Spleen (tissue), 11 donors: ENCODE data around the gene PTER. TPM values are rescaled to one million over a fixed set of nuclear protein-coding genes. Genes with fewer than 3 reads are reported as not detected.
A peak's percentile ranks its signal among the peaks of the same experiment; 100 is the strongest.

Experiments
- DNase-seq: peaks from one replicate; pipeline ENCODE4 v3.0.0-alpha.2; 2020
- H3K27ac ChIP-seq, 8 donors: fragments of 200-600 bp; sonication (generic) in 7 of 8; 1 replicate in 4 of 8; 2 replicates in 4 of 8; pipeline versions ENCODE4 v1.5.0 to v1.8.0; 2016 to 2021; ENCODE audit warnings: inconsistent platforms in 4 of 8, mild to moderate bottlenecking in 4 of 8, moderate library complexity in 1 of 8
- H3K27me3 ChIP-seq, 7 donors: fragments of 200-600 bp; sonication (generic) in 6 of 7; replicated peaks in 1 of 7; 1 replicate in 4 of 7; 2 replicates in 3 of 7; pipeline versions ENCODE4 v1.5.0 to v1.8.0; 2016 to 2021; ENCODE audit warnings: inconsistent platforms in 3 of 7, mild to moderate bottlenecking in 1 of 7
- H3K36me3 ChIP-seq, 6 donors: fragments of 200-600 bp; sonication (generic) in 5 of 6; 1 replicate in 4 of 6; 2 replicates in 2 of 6; pipeline versions ENCODE4 v1.5.0 to v1.8.0; 2016 to 2021; ENCODE audit warnings: inconsistent platforms in 2 of 6
- H3K4me1 ChIP-seq, 6 donors: fragments of 200-600 bp; sonication (generic) in 5 of 6; 1 replicate in 3 of 6; 2 replicates in 3 of 6; pipeline versions ENCODE4 v1.5.0 to v1.8.0; 2016 to 2021; ENCODE audit warnings: inconsistent platforms in 3 of 6
- H3K4me3 ChIP-seq, 8 donors: fragments of 200-600 bp; sonication (generic) in 7 of 8; 1 replicate in 4 of 8; 2 replicates in 4 of 8; pipeline versions ENCODE4 v1.5.0 to v1.8.0; 2016 to 2021; ENCODE audit warnings: inconsistent platforms in 4 of 8, mild to moderate bottlenecking in 4 of 8, moderate library complexity in 2 of 8
- H3K9me3 ChIP-seq, 8 donors: fragments of 200-600 bp; sonication (generic) in 7 of 8; 1 replicate in 4 of 8; 2 replicates in 4 of 8; pipeline versions ENCODE4 v1.5.0 to v1.8.0; 2016 to 2021; ENCODE audit warnings: inconsistent platforms in 4 of 8
- POLR2A ChIP-seq, 3 donors: fragments of 450-650 bp; IDR thresholded peaks; one replicate each; pipeline ENCODE4 v1.5.1; 2017; ENCODE audit warnings: antibody characterized with exemption in 3 of 3, mild to moderate bottlenecking in 1 of 3
- POLR2AphosphoS5 ChIP-seq, 3 donors: sonication (generic); formaldehyde crosslinking; IDR thresholded peaks; one replicate each; pipeline ENCODE4 v1.5.1; 2017; ENCODE audit warnings: antibody characterized with exemption in 3 of 3
- WGBS, 5 donors: extraction: QIAGEN DNeasy Blood & Tissue Kit in 3 of 5; methylation state at CpG; one replicate each; pipeline versions ENCODE4 v1.1.5 to v1.1.7; 2013 to 2018; 5-methylcytosine and 5-hydroxymethylcytosine counted together
- intact Hi-C: fragments of 100-400 bp; cut with DNase I; formaldehyde crosslinking; loops from one replicate; pipeline ENCODE4 v1.15.0; 2023; ENCODE audit warnings: low total_unique reads
- polyA plus RNA-seq, 3 donors: library from polyadenylated mRNA; stranded (reverse); fragments of 200-250 nt; gene quantifications; one replicate each; pipeline ENCODE4 v1.2.1, GENCODE V29; 2013
- total RNA-seq, 7 donors: library from RNA; depleted of rRNA in 3 of 7; stranded (reverse); fragments of >200 nt in 3 of 7; fragmentation: NEBNext Ultra II Directional in 4 of 7; extraction: Animal tissue kit (Norgen Biotek cat#: 25700) in 4 of 7; gene quantifications; one replicate each; pipeline versions ENCODE4 v1.1.0 to v1.2.1, GENCODE V29; 2016 to 2021
- TF ChIP-seq, protein P1 (sequence below), 11 experiments: fragments of 200-600 bp in 7 of 11; fragments of 450-650 bp in 4 of 11; sonication (generic) in 4 of 11; IDR thresholded peaks in 8 of 11; conservative IDR thresholded peaks in 3 of 11; 1 replicate in 7 of 11; 2 replicates in 4 of 11; pipeline versions ENCODE4 v1.4.0 to v1.8.0; 2016 to 2021; ENCODE audit warnings: antibody characterized with exemption in 11 of 11, inconsistent platforms in 4 of 11, mild to moderate bottlenecking in 1 of 11
- donor health status: healthy with polysubstance abuse.
- donor health status: DM: no; HTN: no; CAD: no; lungs with moderate emphysema.
- donor health status: DM: no; HTN: no; CAD: no.
- donor health status: Bipolar disorder and iron deficiency.
- donor health status: healthy.
- donor health status: DM: no; HTN: no; CAD: no.
- donor health status: DM: yes; HTN: yes; CAD: no.

Gene PTER
- total and polyA plus RNA-seq, 10 donors: 5.2 to 29.3 (median 19.1) TPM

DNA sequence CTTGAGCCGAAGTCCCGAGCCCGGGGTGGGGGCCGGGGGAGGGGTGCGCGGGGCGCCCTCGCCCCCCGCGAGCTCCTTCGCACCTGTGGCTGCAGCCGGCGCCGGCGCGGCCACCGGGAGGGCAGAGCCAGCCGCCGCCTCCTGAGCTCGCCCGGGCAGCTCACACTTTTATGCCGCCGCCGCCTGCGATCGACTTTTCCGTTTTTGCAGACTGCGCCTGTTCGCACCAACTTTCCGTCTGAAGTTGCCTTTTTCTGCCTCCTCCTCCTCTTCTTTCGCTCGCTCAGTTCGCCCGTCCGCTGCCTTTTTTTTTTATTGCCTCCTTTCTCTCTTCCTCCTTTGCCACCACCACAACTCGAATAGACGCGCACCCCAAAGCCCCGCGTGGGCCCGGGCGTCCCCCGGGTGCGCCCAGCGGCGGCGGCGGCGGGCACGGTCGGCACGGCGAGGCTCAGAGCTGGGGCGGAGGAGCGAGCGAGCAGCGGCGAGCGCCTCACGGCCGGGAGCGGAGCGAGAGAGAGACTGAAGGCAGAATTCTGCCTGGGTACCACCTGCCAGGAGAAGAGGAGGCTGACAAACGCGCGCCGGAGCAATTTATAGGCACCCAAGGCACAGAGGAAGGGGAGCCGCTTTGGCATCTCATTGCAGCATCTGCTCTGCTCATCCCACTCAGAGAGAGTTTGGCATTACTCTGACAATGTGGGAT is 84.7 kb downstream of the PTER start, which contains the start of gene C1QL3:
C1QL3 (minus strand) TSS at position 569 of the 706 bp plus-strand sequence. CDS start 814 bp downstream, outside the sequence.
- Histone ChIP-seq H3K9me3 (no peaks in the 10 kb centered on the region), H3K36me3 (no peaks in the 10 kb centered on the region), H3K4me3 (peak within 1 kb of the TSS; percentile 28 to 71 (median 44)), H3K27ac (no peak within 1 kb of the TSS), H3K27me3 (peaks cover 0 to 50% (median 27%) of the 10 kb centered on the region in 7 donors), H3K4me1 (peaks cover 10 to 30% (median 28%) of the 10 kb centered on the region in 6 donors)
- no peak for DNase-seq
- intact Hi-C loops: no loop called here
- TF ChIP-seq POLR2AphosphoS5 (IDR thresholded peaks at IDR 0.05): no peak
- no peak for TF ChIP-seq POLR2A (IDR thresholded peaks at IDR 0.05)
- TF ChIP-seq, protein P1, sequence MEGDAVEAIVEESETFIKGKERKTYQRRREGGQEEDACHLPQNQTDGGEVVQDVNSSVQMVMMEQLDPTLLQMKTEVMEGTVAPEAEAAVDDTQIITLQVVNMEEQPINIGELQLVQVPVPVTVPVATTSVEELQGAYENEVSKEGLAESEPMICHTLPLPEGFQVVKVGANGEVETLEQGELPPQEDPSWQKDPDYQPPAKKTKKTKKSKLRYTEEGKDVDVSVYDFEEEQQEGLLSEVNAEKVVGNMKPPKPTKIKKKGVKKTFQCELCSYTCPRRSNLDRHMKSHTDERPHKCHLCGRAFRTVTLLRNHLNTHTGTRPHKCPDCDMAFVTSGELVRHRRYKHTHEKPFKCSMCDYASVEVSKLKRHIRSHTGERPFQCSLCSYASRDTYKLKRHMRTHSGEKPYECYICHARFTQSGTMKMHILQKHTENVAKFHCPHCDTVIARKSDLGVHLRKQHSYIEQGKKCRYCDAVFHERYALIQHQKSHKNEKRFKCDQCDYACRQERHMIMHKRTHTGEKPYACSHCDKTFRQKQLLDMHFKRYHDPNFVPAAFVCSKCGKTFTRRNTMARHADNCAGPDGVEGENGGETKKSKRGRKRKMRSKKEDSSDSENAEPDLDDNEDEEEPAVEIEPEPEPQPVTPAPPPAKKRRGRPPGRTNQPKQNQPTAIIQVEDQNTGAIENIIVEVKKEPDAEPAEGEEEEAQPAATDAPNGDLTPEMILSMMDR (IDR thresholded peaks at IDR 0.05 in 8 of 11, conservative IDR thresholded peaks at IDR 0.05 in 3 of 11): no peak
- WGBS, 5 donors: 1 to 2% (median 1%) methylated on average over 51 to 68 of the region's 68 CpGs

GRCh38 chr10:16527452-16527851 is 90.6 kb downstream of the PTER start:
- intact Hi-C loops: no loop called here
- WGBS, 5 donors: 76 to 89% (median 87%) methylated on average over 4 of the region's 4 CpGs
- H3K4me3 ChIP-seq: no peak overlapping the region
- no peak overlapping the region for H3K27ac ChIP-seq
- H3K36me3 ChIP-seq: no peaks in the 10 kb centered on the region
- no peaks in the 10 kb centered on the region for H3K4me1 ChIP-seq
- no peaks in the 10 kb centered on the region for H3K9me3 ChIP-seq
- TF ChIP-seq, protein P1 (IDR thresholded peaks at IDR 0.05 in 8 of 11, conservative IDR thresholded peaks at IDR 0.05 in 3 of 11): no peak
- TF ChIP-seq POLR2AphosphoS5 (IDR thresholded peaks at IDR 0.05) (no peak), POLR2A (IDR thresholded peaks at IDR 0.05) (no peak)
- DNase-seq: no peak
- peaks cover 0 to 10% (median 0%) of the 10 kb centered on the region in 7 donors for H3K27me3 ChIP-seq

DNA sequence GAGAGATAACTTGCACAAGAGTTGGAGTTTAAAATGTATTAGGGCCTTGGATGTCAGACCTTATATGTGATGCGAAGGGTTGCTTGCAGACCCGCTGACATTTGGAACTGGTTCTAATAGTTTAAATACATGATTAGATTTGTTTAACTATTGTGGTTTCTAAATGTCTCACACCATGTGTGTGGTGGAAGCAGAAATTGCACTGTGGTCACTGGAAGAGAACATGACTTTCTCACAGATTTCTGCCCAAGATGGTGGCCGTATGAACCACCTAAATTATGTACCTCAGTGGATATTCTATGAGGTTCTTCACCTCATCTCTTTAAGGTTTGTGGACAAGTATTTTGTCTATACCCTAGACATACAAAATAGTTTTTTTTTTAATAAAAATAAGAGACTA is 93.0 kb downstream of the PTER start:
- no peak overlapping the region for H3K27ac ChIP-seq
- TF ChIP-seq, protein P1 (IDR thresholded peaks at IDR 0.05 in 8 of 11, conservative IDR thresholded peaks at IDR 0.05 in 3 of 11): no peak
- TF ChIP-seq POLR2A (IDR thresholded peaks at IDR 0.05) (no peak), POLR2AphosphoS5 (IDR thresholded peaks at IDR 0.05) (no peak)
- DNase-seq: no peak
- H3K4me1 ChIP-seq: no peaks in the 10 kb centered on the region
- 76 to 95% (median 81%) methylated on average over 3 of the region's 3 CpGs for WGBS, 5 donors
- no peaks in the 10 kb centered on the region for H3K36me3 ChIP-seq
- no peaks in the 10 kb centered on the region for H3K9me3 ChIP-seq
- no peak overlapping the region for H3K4me3 ChIP-seq
- H3K27me3 ChIP-seq: no peaks in the 10 kb centered on the region
- intact Hi-C loops: no loop called here

DNA sequence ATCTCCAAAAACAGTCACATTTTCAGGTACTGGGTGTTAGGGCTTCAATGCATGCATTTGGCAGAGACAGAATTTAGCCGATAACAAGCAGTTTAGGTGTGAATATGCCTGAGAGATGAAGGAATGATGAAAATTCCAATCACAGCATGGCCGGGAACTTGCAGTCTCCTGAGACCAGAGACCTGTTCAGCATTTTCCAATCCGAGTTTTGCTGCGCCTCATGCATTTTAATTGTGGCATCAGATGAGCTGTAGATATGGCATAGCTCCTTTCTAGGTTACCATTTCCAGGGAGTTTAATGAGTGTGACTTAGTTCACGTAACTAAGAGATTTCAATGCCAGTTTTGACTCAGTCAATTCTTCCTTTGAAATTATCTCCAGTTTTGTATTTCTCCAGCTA is 99.3 kb downstream of the PTER start:
- H3K4me1 ChIP-seq: no peaks in the 10 kb centered on the region
- no peak for DNase-seq
- H3K27ac ChIP-seq: no peak overlapping the region
- no peak for TF ChIP-seq POLR2AphosphoS5 (IDR thresholded peaks at IDR 0.05)
- TF ChIP-seq, protein P1 (IDR thresholded peaks at IDR 0.05 in 8 of 11, conservative IDR thresholded peaks at IDR 0.05 in 3 of 11): no peak
- TF ChIP-seq POLR2A (IDR thresholded peaks at IDR 0.05): no peak
- peaks cover 0 to 17% (median 0%) of the 10 kb centered on the region in 7 donors for H3K27me3 ChIP-seq
- WGBS, 5 donors: 92 to 97% (median 93%) methylated on average over 5 of the region's 5 CpGs
- no peak overlapping the region for H3K4me3 ChIP-seq
- intact Hi-C loops: no loop called here
- H3K9me3 ChIP-seq: no peaks in the 10 kb centered on the region
- no peaks in the 10 kb centered on the region for H3K36me3 ChIP-seq
